ENCODE results near the gene TSPEAR.
A peak's percentile ranks its signal among the peaks of the same experiment; 100 is the strongest.

Gene TSPEAR

GRCh38 chr21:44723177-44724131 is 12.1 kb upstream of the TSPEAR start:
- peaks cover 19% of the 10 kb centered on the region for H3K4me1 Mint-ChIP-seq
- H3K4me3 Mint-ChIP-seq: peak overlapping the region; percentile 62 to 69 (median 67)
- TF ChIP-seq CTCF (IDR thresholded peaks at IDR 0.05; ENCODE audit: unreplicated experiment in 3 of 3): no peak
- H3K27ac Mint-ChIP-seq: peak overlapping the region; percentile 91 to 96 (median 91)
- no peaks in the 10 kb centered on the region for H3K9me3 Mint-ChIP-seq
- H3K27me3 Mint-ChIP-seq (ENCODE audit: low read depth): peaks cover 62% of the 10 kb centered on the region
- H3K36me3 Mint-ChIP-seq (ENCODE audit: low read depth): no peaks in the 10 kb centered on the region

DNA sequence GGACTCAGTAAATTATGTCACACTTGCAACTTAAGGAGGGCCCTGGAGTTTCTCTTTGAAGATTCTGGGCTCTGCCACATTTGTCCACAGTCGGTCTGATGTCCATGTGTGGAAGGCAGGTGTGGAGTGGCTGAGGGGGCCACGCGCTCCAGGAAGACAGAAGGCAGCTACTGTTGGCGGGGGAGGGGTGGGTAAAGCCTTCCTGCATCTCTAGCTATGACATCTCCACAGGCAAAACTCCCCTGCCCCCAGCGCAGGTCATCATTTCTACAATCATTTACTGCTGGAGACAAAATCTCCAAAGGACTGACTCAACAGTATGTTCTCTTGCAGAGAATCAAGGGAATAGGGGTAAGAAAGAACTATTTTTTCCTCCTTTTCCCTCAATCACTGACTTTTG is 11.4 kb upstream of the TSPEAR start:
- Mint-ChIP-seq H3K4me3 (peak overlapping the region; percentile 62 to 69 (median 67)), H3K9me3 (no peaks in the 10 kb centered on the region), H3K4me1 (peaks cover 26% of the 10 kb centered on the region), H3K36me3 (ENCODE audit: low read depth) (no peaks in the 10 kb centered on the region), H3K27me3 (ENCODE audit: low read depth) (peaks cover 61% of the 10 kb centered on the region), H3K27ac (peak overlapping the region; percentile 91 to 96 (median 91))
- TF ChIP-seq CTCF (IDR thresholded peaks at IDR 0.05; ENCODE audit: unreplicated experiment in 3 of 3): no peak

GRCh38 chr21:44720170-44720569 is 8.8 kb upstream of the TSPEAR start:
- H3K36me3 Mint-ChIP-seq (ENCODE audit: low read depth): no peaks in the 10 kb centered on the region
- no peak for TF ChIP-seq CTCF (IDR thresholded peaks at IDR 0.05; ENCODE audit: unreplicated experiment in 3 of 3)
- no peak overlapping the region for H3K27ac Mint-ChIP-seq
- H3K27me3 Mint-ChIP-seq (ENCODE audit: low read depth): peaks cover 61% of the 10 kb centered on the region
- no peak overlapping the region for H3K4me3 Mint-ChIP-seq
- H3K4me1 Mint-ChIP-seq: peaks cover 26% of the 10 kb centered on the region
- H3K9me3 Mint-ChIP-seq: peaks cover 3% of the 10 kb centered on the region

GRCh38 chr21:44718571-44718970 is 7.2 kb upstream of the TSPEAR start:
- no peak overlapping the region for H3K27ac Mint-ChIP-seq
- no peak for TF ChIP-seq CTCF (IDR thresholded peaks at IDR 0.05; ENCODE audit: unreplicated experiment in 3 of 3)
- no peak overlapping the region for H3K4me3 Mint-ChIP-seq
- H3K9me3 Mint-ChIP-seq: peaks cover 3% of the 10 kb centered on the region
- peaks cover 67% of the 10 kb centered on the region for H3K27me3 Mint-ChIP-seq (ENCODE audit: low read depth)
- H3K36me3 Mint-ChIP-seq (ENCODE audit: low read depth): no peaks in the 10 kb centered on the region
- H3K4me1 Mint-ChIP-seq: peaks cover 23% of the 10 kb centered on the region

DNA sequence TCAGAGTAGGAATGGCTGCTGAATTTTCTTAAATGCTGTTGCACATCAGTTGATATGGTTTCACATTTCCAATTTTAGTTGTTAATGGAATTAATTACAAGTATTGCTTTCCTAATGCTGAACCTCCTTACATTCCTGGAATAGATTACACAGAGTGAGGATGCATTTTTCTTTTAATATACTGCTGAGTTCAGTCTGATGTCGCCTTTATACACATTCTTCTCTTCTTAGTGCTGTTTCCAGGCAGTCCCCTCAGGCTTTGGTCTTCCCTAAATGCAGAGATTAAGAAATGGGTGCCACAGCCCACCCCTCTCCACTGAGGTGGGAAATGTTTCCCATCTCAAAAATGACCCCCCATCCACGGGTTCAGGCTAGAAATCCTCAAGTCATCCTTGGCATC is 6.7 kb upstream of the TSPEAR start:
- peaks cover 20% of the 10 kb centered on the region for H3K4me1 Mint-ChIP-seq
- H3K36me3 Mint-ChIP-seq (ENCODE audit: low read depth): no peaks in the 10 kb centered on the region
- no peak overlapping the region for H3K4me3 Mint-ChIP-seq
- peaks cover 3% of the 10 kb centered on the region for H3K9me3 Mint-ChIP-seq
- no peak overlapping the region for H3K27ac Mint-ChIP-seq
- H3K27me3 Mint-ChIP-seq (ENCODE audit: low read depth): peaks cover 69% of the 10 kb centered on the region
- TF ChIP-seq CTCF (IDR thresholded peaks at IDR 0.05; ENCODE audit: unreplicated experiment in 3 of 3): no peak

DNA sequence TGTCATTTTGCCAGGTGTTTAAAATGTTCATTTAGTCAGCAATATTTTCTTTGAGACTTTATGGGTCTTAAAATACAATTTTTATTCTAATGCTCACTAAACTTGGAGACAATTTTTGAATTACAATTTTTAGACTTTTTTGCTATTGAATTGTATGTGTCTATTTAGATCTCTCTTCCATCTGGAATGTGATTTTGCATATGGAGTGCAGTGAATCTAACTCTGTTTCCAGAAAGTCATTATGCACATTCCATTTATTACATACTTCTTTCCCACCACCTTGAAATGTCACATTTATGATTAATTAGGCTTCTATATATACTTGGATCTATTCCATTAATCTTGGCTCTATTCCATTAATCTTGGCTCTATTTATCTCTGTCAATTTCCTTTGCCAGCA is 5.6 kb upstream of the TSPEAR start:
- Mint-ChIP-seq H3K4me1 (peaks cover 12% of the 10 kb centered on the region), H3K9me3 (peaks cover 3% of the 10 kb centered on the region)

More for the DNA sequence above, 5.6 kb upstream of the TSPEAR start:
- H3K4me3 Mint-ChIP-seq: no peak overlapping the region
- H3K27me3 Mint-ChIP-seq (ENCODE audit: low read depth): peaks cover 73% of the 10 kb centered on the region
- H3K36me3 Mint-ChIP-seq (ENCODE audit: low read depth): no peaks in the 10 kb centered on the region
- no peak for TF ChIP-seq CTCF (IDR thresholded peaks at IDR 0.05; ENCODE audit: unreplicated experiment in 3 of 3)
- no peak overlapping the region for H3K27ac Mint-ChIP-seq

Measured in nephron (organoid).